GM21723 (cell line): ENCODE measurements around the gene ATP1A3.
"Not testable (repeated sequence)": the region's sequence is repeated elsewhere in the genome, so short reads cannot be mapped to it uniquely, and the experiment has no call there.

Experiments
- ATAC-seq: cut with Tn5 transposase; IDR thresholded peaks from one replicate; pipeline ENCODE4 v1.9.1; 2021; ENCODE audit warnings: mild to moderate bottlenecking, moderate library complexity; ENCODE audit not compliant: unreplicated experiment

The ATP1A3 gene

GRCh38 chr19:42012747-42013146 lies 18.7 kb upstream of the ATP1A3 start:
- not testable (repeated sequence) for ATAC-seq

GRCh38 chr19:42010245-42011126 lies 16.5 kb upstream of the ATP1A3 start:
- ATAC-seq, result no peak

GRCh38 chr19:42006569-42006968 lies 12.5 kb upstream of the ATP1A3 start:
- no peak for ATAC-seq

GRCh38 chr19:42005504-42005903 lies 11.5 kb upstream of the ATP1A3 start:
- no peak for ATAC-seq

- ATAC-seq, result no peak
Measured at GRCh38 chr19:42003506-42004294, 9.7 kb upstream of the ATP1A3 start.

- no peak for ATAC-seq
Measured at GRCh38 chr19:41999878-42000208, 5.8 kb upstream of the ATP1A3 start.

GRCh38 chr19:41999071-41999877 lies 5.2 kb upstream of the ATP1A3 start:
- no peak for ATAC-seq

GRCh38 chr19:41998246-41999020 lies 4.4 kb upstream of the ATP1A3 start:
- ATAC-seq, result no peak

- no peak for ATAC-seq
Measured at GRCh38 chr19:41997851-41998229, 3.8 kb upstream of the ATP1A3 start.

- no peak for ATAC-seq
Measured at GRCh38 chr19:41997121-41997850, 3.3 kb upstream of the ATP1A3 start.

GRCh38 chr19:41995959-41996797 lies 2.1 kb upstream of the ATP1A3 start:
- ATAC-seq, result no peak

- no peak for ATAC-seq
Measured at GRCh38 chr19:41994994-41995958, 1.2 kb upstream of the ATP1A3 start.

- no peak for ATAC-seq
Measured at GRCh38 chr19:41994521-41994971, 516 bp upstream of the ATP1A3 start.

GRCh38 chr19:41991925-41992569 lies 2.0 kb downstream of the ATP1A3 start:
- not testable (repeated sequence) for ATAC-seq

GRCh38 chr19:41991025-41991424 lies 3.0 kb downstream of the ATP1A3 start:
- ATAC-seq, result no peak

GRCh38 chr19:41990615-41991014 lies 3.4 kb downstream of the ATP1A3 start:
- no peak for ATAC-seq

- ATAC-seq, result no peak
Measured at GRCh38 chr19:41990028-41990427, 4.0 kb downstream of the ATP1A3 start.
